ENCODE results near the gene NUDT22.

- peak in 3 of 7 experiments; percentile 7 to 18 (median 9) for TF ChIP-seq CTCF (IDR thresholded peaks at IDR 0.05)
- no peak for TF ChIP-seq POLR2A (IDR thresholded peaks at IDR 0.05)
- peak in 2 of 3 donors; percentile 36 to 57 for TF ChIP-seq POLR2AphosphoS5 (IDR thresholded peaks at IDR 0.05)
These were observed 26.2 kb downstream of the NUDT22 start for GRCh38 chr11:64252003-64252872.

Measured in stomach (tissue), 4 donors.